ENCODE results near the gene ZNF423. TPM values are rescaled to one million over a fixed set of nuclear protein-coding genes. Genes with fewer than 3 reads are reported as not detected.

ZNF423 gene
- total RNA-seq, 1 donor from 2014 or later = 0.72 TPM

DNA sequence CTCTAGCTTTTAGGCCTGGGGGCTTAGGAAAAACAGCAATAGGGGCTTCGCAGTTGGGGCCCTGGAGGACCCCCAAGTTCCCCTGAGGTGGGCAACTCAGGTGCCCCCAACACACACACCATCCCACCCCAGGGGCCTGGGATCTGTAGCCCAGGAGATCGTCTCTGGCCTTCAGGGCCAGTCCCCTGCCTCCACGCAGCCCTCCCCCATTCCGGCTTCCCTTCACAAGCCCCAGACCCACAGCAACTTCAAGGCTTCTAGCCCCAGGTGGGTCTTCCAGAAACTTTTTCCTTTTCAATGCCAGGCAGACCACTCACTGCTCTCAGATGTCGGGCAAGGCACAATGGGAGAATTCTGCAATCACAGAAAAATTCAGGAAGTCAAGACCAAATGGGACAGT, 402.9 kb downstream of the ZNF423 start:
- no peak for ATAC-seq

DNA sequence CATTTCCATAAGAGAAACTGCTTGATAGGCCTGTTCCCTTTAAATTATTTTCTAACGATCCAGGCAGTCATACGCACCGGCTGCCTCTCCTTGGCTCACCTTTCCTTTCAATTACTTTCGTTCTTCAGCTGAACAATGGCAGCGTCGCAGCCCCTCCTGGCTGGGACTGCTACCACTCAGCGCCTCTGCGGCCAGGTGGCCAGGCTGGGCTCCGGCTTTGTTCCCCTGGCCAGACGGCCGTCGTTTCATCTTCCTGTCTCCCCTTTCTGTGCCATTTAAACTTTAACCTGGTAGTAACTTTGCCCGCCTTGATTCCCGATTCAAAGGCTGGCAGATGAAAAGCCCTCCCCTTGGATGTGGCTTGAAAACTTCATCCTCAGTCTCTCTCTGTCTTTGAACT, 403.3 kb downstream of the ZNF423 start:
- ATAC-seq = no peak

GRCh38 chr16:49452108-49452507, 403.8 kb downstream of the ZNF423 start:
- ATAC-seq = no peak

DNA sequence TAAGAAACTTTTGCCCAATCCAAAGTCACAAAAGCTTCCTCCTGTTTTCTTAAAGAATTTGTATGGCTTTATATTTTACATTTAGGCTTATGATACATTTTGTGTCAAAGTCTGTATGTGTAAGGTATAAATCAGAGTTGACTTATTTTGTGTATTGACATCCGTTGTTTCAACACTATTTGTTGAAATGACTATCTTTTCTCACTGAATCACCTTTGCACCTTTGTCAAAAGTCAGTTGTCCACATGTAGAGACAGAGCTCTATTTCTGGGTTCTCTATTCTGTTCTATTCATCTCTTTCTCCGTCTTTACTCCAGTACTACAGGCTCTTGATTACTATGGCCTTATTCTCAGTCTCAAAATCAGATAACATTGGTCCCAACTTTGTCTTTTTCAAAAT, 409.1 kb downstream of the ZNF423 start:
- no peak for ATAC-seq

DNA sequence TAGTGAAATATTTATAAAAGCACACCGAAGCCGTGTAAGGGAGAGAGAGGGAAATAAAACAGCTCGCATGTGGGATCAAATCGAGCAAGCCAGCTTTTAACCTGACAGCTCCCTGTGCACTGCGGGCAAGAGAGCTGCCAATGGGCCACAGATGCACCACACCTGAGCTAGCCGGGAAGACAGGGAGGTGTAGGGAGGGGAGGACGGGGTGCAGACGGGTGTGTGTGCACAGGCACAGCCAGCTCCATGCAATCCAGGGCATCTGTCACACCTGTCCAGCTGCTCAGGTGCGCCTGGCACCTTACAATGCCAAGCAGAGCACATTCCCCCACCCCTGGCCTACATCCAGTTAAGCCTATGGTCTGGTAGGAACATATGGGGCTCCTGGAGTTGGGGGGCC, 412.3 kb downstream of the ZNF423 start:
- ATAC-seq = no peak

DNA sequence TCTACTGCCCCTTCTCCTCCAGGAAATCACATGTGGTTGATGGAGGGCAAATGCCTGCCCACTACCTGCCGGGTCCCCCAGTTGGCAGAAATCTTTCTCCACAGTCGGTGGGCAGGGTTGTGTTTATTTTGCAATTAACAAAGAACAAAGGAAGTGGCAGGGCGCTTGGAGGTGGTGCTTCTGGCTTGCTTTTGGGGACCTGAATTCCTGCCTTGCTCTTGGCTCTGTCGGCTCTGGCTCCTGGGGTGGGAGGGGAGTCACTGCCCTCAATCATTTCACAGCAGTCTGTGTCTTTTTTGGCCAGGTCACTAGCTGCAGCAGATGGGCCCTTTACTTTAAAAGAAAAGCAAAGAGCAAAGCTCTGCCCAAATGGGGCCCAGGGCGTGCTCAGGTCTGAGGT, 413.1 kb downstream of the ZNF423 start:
- ATAC-seq = no peak

DNA sequence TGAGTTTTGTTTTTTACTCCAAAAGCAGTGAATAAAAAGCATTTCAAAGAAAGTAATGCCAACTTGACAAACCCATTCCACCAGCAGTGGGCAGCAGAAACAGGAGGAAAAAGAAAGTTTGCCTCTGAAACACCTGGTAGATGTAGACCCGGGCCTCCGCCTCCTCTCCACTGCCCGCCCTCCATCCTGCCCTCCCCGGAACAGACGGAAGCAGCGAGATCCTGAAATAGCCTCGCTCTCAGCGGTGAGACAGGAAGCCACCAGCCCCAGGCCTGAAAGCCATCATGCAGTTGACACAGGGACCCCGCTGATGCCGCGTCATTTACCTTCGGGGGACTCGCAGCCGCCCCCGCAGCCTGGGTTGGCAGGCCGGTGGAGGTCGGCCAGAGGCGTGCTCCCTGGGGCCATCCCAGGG, 414.5 kb downstream of the ZNF423 start:
- peak; percentile 49 for ATAC-seq

DNA sequence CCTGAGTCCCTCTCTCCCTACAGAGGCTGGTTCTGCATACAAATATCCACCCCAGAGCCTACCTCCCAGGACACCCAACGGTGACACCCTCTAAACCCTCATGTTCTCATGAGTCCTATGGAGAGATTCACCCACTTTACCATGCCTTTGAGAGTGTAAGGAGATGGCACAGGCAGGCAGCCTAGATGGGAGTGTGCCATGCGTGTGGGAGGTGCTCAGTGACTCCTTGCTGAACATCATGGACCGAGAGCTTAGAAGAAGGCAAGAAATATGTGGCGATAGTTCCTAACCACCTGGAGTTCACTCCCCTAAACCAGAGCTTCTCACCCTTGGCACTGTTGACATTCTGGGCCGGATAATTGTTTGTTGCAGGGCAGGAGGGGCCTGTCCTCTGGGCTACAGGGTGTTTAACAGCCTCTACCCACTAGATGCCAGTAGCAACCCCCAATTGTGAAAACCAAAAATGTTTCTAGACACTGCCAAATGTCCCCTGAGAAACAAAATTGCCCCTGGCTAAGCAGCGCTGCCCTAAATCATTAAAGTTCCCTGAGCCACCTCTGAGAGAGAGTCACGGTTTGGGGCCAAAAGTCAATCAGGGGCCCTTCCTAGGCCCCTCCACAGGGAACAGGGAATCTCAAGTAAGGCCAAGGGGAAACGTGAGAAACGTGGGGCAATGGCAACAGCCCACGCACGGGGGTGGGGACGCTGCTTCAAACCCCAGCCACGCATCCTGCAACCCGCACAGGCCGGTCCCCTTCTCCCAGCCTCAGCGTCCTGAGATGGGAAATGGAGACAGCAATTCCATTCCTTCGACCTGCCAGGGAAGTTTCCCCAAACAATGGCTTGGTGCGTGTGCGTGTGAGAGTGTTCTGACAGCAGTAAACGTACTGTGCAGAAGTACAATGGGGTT, 415.5 kb downstream of the ZNF423 start:
- no peak for ATAC-seq

- ATAC-seq = no peak
Measured at GRCh38 chr16:49439676-49440075, 416.2 kb downstream of the ZNF423 start.

DNA sequence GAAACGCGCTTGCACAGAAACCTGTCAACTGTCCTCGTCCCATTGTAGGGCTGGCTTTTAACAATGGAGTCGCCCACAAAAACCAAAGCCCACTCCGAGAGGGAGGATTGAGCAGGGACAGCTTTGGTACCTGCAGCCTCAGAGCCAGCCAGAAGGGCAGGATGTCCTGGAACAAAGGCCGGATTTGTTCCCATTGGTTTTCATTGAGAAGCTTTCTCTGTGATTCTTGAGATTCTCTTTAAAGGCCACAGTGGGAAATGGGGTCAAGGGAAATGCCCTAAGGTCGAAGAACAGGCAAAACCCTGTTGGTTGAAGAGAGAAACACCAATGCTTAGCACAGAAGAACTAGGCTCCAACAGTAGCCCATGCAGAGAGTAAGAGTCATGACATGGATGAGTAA, 416.9 kb downstream of the ZNF423 start:
- no peak for ATAC-seq

Other genes starting within 250 kb of the ZNF423 start
- gene CNEP1R1, start 169.1 kb upstream of the ZNF423 start, total RNA-seq = 10.3 TPM
- 14.5 TPM for gene HEATR3, start 209.9 kb upstream of the ZNF423 start, total RNA-seq